Mesenchymal stem cell (in vitro differentiated cells and primary cell): ENCODE measurements around the gene MTHFSD.

Experiments
- DNase-seq: peaks from one replicate; pipeline ENCODE4 v3.0.0-alpha.2; 2013
- H2AFZ ChIP-seq: one replicate; pipeline ENCODE4 v1.6.1; 2013; ENCODE audit warnings: low read depth, mild to moderate bottlenecking, control low read depth, inconsistent platforms, low read length, moderate library complexity
- H2AK5ac ChIP-seq: 2 replicates; pipeline ENCODE4 v1.6.1; 2013; ENCODE audit warnings: low read length, moderate library complexity, mild to moderate bottlenecking, inconsistent platforms; ENCODE audit not compliant: severe bottlenecking
- H2BK120ac ChIP-seq: one replicate; pipeline ENCODE4 v1.6.1; 2013; ENCODE audit warnings: low read depth, mild to moderate bottlenecking, inconsistent platforms, low read length, moderate library complexity
- H2BK12ac ChIP-seq, 2 experiments: one replicate each; pipeline ENCODE4 v1.6.1; 2013; ENCODE audit warnings: inconsistent platforms in 2 of 2, low read length in 2 of 2, mild to moderate bottlenecking in 2 of 2, moderate library complexity in 2 of 2, control low read depth in 1 of 2
- H2BK15ac ChIP-seq: one replicate; pipeline ENCODE4 v1.6.1; 2013; ENCODE audit warnings: mild to moderate bottlenecking, low read depth, inconsistent platforms; ENCODE audit not compliant: poor library complexity, severe bottlenecking
- H2BK5ac ChIP-seq: 2 replicates; pipeline ENCODE4 v1.6.1; 2013; ENCODE audit warnings: low read depth, mild to moderate bottlenecking, low read length, control low read depth, inconsistent platforms; ENCODE audit not compliant: poor library complexity, severe bottlenecking
- H3K14ac ChIP-seq, 2 experiments: one replicate each; pipeline ENCODE4 v1.6.1; 2013; ENCODE audit warnings: inconsistent platforms in 2 of 2, low read length in 2 of 2, control low read depth in 1 of 2, mild to moderate bottlenecking in 1 of 2, moderate library complexity in 1 of 2
- H3K18ac ChIP-seq, 2 experiments: one replicate each; pipeline ENCODE4 v1.6.1; 2013; ENCODE audit warnings: inconsistent platforms in 2 of 2, low read length in 2 of 2, control low read depth in 1 of 2, low read depth in 1 of 2, mild to moderate bottlenecking in 1 of 2
- H3K23ac ChIP-seq, 2 experiments: one replicate each; pipeline ENCODE4 v1.6.1; 2013; ENCODE audit warnings: inconsistent platforms in 2 of 2, low read length in 2 of 2, mild to moderate bottlenecking in 2 of 2, moderate library complexity in 2 of 2, control low read depth in 1 of 2
- H3K27ac ChIP-seq: 2 replicates; pipeline ENCODE4 v1.5.1; 2013; ENCODE audit warnings: mild to moderate bottlenecking, moderate library complexity, low read length, control low read depth, inconsistent platforms; ENCODE audit not compliant: poor library complexity, severe bottlenecking
- H3K27me3 ChIP-seq, 2 experiments: 2 replicates each; pipeline versions ENCODE4 v1.6.1 to v1.7.0; 2013; ENCODE audit warnings: low read length in 2 of 2, mild to moderate bottlenecking in 2 of 2, moderate library complexity in 2 of 2, control low read depth in 1 of 2, inconsistent platforms in 1 of 2; ENCODE audit not compliant: control insufficient read depth in 1 of 2, insufficient read depth in 1 of 2
- H3K36me3 ChIP-seq, 2 experiments: 2 replicates each; pipeline versions ENCODE4 v1.6.1 to v1.7.0; 2013; ENCODE audit warnings: low read length in 2 of 2, control low read depth in 1 of 2, inconsistent platforms in 1 of 2, low read depth in 1 of 2, mild to moderate bottlenecking in 1 of 2; ENCODE audit not compliant: insufficient read depth in 2 of 2, control insufficient read depth in 1 of 2
- H3K4ac ChIP-seq, 2 experiments: one replicate each; pipeline ENCODE4 v1.6.1; 2013; ENCODE audit warnings: inconsistent platforms in 2 of 2, low read length in 2 of 2, mild to moderate bottlenecking in 2 of 2, moderate library complexity in 2 of 2, control low read depth in 1 of 2, low read depth in 1 of 2
- H3K4me1 ChIP-seq: 2 replicates; pipeline ENCODE4 v1.6.1; 2013; ENCODE audit warnings: low read depth, low read length, control low read depth; ENCODE audit not compliant: control insufficient read depth, insufficient read depth
- H3K4me2 ChIP-seq: 2 replicates; pipeline ENCODE4 v1.6.1; 2013; ENCODE audit warnings: low read length, mild to moderate bottlenecking, inconsistent platforms; ENCODE audit not compliant: poor library complexity, severe bottlenecking
- H3K4me3 ChIP-seq, 2 experiments: 2 replicates each; pipeline versions ENCODE4 v1.5.1 to v1.7.0; 2013; ENCODE audit warnings: low read length in 2 of 2, mild to moderate bottlenecking in 2 of 2, control low read depth in 1 of 2, low read depth in 1 of 2; ENCODE audit not compliant: insufficient read depth in 1 of 2
- H3K79me1 ChIP-seq: replicated peaks from 2 replicates; pipeline ENCODE4 v1.6.1; 2013; ENCODE audit warnings: mild to moderate bottlenecking, control low read depth, low read length, inconsistent platforms; ENCODE audit not compliant: poor library complexity, severe bottlenecking
- H3K9ac ChIP-seq: 2 replicates; pipeline ENCODE4 v1.7.0; 2013; ENCODE audit warnings: mild to moderate bottlenecking, low read length, moderate library complexity
- H3K9me3 ChIP-seq: 2 replicates; pipeline ENCODE4 v1.7.0; 2013; ENCODE audit warnings: mild to moderate bottlenecking, low read length; ENCODE audit not compliant: control insufficient read depth
- H4K8ac ChIP-seq: one replicate; pipeline ENCODE4 v1.6.1; 2013; ENCODE audit warnings: inconsistent platforms, mild to moderate bottlenecking, low read length, moderate library complexity
- H4K91ac ChIP-seq: one replicate; pipeline ENCODE4 v1.6.1; 2013; ENCODE audit warnings: mild to moderate bottlenecking, low read length, inconsistent platforms
- WGBS: methylation state at CpG from one replicate; pipeline ENCODE4 v1.1.7; 2013; ENCODE audit warnings: mixed read lengths; 5-methylcytosine and 5-hydroxymethylcytosine counted together

Gene MTHFSD

DNA sequence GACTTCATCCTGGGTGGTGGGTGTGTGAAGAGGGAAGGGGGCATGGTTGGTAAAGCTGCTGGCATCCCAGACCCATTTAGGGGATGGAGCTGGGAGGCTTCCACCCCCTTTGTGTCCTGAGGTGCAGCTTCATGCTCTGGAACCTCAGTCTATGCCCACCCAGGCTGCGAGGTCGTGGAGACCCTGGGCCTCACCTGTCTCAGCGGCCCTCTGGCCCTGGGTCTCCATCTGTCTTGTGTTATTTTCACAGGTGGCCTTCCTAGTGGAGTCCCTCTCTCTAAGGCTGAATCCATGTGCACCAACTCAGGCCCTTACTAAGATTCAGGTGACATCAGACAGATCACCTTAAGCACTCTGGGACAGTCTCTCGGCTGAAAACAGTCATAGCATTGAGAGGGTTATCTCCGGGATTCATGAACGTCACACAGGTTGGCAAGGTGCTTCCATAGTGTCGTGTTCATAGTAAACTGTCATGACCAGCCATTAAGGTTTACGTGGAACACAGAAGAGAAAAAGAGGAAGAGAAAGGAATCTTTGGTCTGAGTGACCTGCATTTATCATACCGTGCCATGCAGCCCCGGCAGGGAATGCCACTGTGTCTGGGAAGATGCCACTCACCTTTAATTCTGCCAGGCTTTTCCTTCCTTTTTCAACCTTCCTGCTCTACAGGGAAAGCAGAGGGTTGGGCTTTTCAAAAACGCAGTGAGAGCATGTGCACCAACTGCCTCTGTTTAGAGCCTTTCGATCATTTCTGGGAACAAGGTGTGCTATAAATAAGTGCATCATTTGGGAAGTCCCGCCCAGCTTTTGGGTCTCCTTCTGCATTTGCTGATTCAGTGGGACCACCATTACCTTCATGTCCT lies 18.8 kb upstream of the MTHFSD start:
- H3K4me3 ChIP-seq, result no peak overlapping the region
- H2AFZ ChIP-seq, result no peak overlapping the region
- peak overlapping the region; percentile 42 for H2AK5ac ChIP-seq
- no peak overlapping the region for H2BK120ac ChIP-seq
- H3K23ac ChIP-seq, result no peak overlapping the region
- no peak overlapping the region for H3K4me2 ChIP-seq
- no peak overlapping the region for H4K8ac ChIP-seq
- H3K4me1 ChIP-seq, result peaks cover 47% of the 10 kb centered on the region
- H3K18ac ChIP-seq, result no peak overlapping the region
- peaks cover 0 to 18% of the 10 kb centered on the region in 2 experiments for H3K36me3 ChIP-seq
- H3K4ac ChIP-seq, result no peak overlapping the region
- H3K79me1 ChIP-seq, result no peaks in the 10 kb centered on the region
- peak overlapping the region; percentile 87 for H3K27ac ChIP-seq
- no peak overlapping the region for H2BK15ac ChIP-seq
- no peak overlapping the region for H3K9ac ChIP-seq
- WGBS, result 78% methylated on average over 13 of the region's 13 CpGs
- H2BK12ac ChIP-seq, result peak overlapping the region in 1 of 2 experiments; percentile 12
- no peak overlapping the region for H3K14ac ChIP-seq
- H3K27me3 ChIP-seq, result peaks cover 0 to 41% of the 10 kb centered on the region in 2 experiments
- no peak overlapping the region for H4K91ac ChIP-seq
- H3K9me3 ChIP-seq, result no peaks in the 10 kb centered on the region
- DNase-seq, result no peak
- H2BK5ac ChIP-seq, result no peak overlapping the region

DNA sequence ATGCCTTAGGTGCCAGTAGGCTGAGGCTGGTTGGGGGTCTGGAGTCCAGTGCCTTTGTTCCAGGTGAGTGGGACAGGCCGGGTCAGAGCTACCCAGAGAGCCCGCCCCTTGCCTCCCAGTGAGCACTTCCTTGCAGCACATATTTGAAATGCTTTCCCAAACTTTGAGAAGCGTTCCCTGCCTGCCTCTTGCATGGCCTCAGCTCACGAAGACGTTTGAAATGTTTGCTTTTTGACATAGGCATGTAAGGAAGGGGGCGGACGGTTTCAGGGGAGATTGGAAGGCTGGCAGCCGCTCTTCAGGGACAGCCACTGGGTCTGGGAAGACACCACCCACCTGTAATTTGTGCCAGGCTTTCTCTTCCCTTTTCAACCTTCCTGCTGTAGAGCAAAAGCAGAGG lies 18.2 kb upstream of the MTHFSD start:
- H3K9ac ChIP-seq, result no peak overlapping the region
- peak overlapping the region; percentile 43 for H3K4me2 ChIP-seq
- H3K9me3 ChIP-seq, result no peaks in the 10 kb centered on the region
- H2BK12ac ChIP-seq, result peak overlapping the region in 1 of 2 experiments; percentile 48
- no peaks in the 10 kb centered on the region for H3K79me1 ChIP-seq
- peak overlapping the region; percentile 67 for H2BK5ac ChIP-seq
- H3K14ac ChIP-seq, result no peak overlapping the region
- peaks cover 0 to 25% of the 10 kb centered on the region in 2 experiments for H3K36me3 ChIP-seq
- no peak overlapping the region for H4K91ac ChIP-seq
- peak overlapping the region; percentile 49 for H2AK5ac ChIP-seq
- H3K4me1 ChIP-seq, result peaks cover 42% of the 10 kb centered on the region
- H3K27ac ChIP-seq, result peak overlapping the region; percentile 87
- peak overlapping the region; percentile 55 for H2BK15ac ChIP-seq
- 39% methylated on average over 8 of the region's 8 CpGs for WGBS
- no peak overlapping the region for H4K8ac ChIP-seq
- H3K27me3 ChIP-seq, result peaks cover 0 to 45% of the 10 kb centered on the region in 2 experiments
- H3K18ac ChIP-seq, result peak overlapping the region in 1 of 2 experiments; percentile 67
- no peak overlapping the region for H3K23ac ChIP-seq
- no peak for DNase-seq
- H3K4ac ChIP-seq, result peak overlapping the region in 1 of 2 experiments; percentile 14
- H2BK120ac ChIP-seq, result no peak overlapping the region
- no peak overlapping the region for H3K4me3 ChIP-seq
- H2AFZ ChIP-seq, result no peak overlapping the region

DNA sequence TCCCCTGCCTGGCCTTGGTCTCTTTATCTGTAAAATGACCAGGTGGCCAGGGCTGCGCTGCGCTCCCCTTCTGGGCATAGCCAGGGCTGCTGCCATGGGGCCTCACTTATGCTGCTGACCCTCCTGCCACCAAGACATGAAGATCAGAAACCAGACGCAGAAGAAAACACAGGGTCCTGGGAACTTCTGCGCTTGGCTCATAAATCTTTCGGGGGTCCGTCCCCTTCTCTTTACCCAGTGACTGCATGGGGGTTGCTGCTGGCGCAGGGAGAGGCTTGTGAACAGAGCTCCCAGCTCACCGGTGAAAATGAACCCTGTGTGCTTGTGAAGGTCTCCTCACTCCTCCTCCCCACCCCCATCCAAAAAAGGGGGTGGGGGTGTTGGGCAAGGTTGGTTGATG lies 17.6 kb upstream of the MTHFSD start:
- Histone ChIP-seq H3K27me3 (peaks cover 0 to 45% of the 10 kb centered on the region in 2 experiments), H3K4ac (peak overlapping the region in 1 of 2 experiments; percentile 14), H3K9ac (no peak overlapping the region), H2BK12ac (no peak overlapping the region), H2BK5ac (no peak overlapping the region), H2BK120ac (no peak overlapping the region), H3K27ac (peak overlapping the region; percentile 87), H4K8ac (no peak overlapping the region), H3K79me1 (no peaks in the 10 kb centered on the region), H3K4me2 (peak overlapping the region; percentile 43), H3K18ac (peak overlapping the region in 1 of 2 experiments; percentile 21), H3K4me1 (peaks cover 38% of the 10 kb centered on the region), H2BK15ac (no peak overlapping the region), H3K9me3 (no peaks in the 10 kb centered on the region), H2AFZ (no peak overlapping the region), H2AK5ac (peak overlapping the region; percentile 49), H3K36me3 (peaks cover 0 to 29% of the 10 kb centered on the region in 2 experiments), H3K4me3 (no peak overlapping the region), H4K91ac (no peak overlapping the region), H3K14ac (no peak overlapping the region), H3K23ac (no peak overlapping the region)
- 90% methylated on average over 6 of the region's 8 CpGs for WGBS
- DNase-seq, result no peak

DNA sequence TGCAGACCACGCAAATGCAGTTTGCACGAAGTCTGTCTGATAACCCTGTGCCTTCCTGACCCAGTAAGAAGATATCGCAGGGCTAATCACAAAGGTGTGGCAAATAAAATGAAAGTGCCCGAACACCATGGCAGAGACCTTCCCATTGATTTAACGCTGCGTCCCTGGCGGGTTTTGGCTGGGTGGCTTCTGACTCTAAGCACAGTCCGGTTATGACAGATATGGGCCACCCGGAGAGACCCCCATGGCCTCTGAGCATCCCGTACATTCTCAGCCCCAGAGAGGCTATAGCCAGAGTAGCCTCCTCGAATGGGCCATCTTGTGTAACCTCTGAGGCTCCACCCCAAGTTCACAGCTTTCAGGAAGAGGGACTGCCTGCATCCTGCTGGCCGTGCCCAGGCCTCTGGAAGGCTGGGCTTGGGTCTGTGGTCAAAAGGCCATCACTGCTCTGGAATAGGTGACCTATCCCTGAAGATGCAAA lies 17.0 kb upstream of the MTHFSD start:
- Histone ChIP-seq H2BK5ac (peak overlapping the region; percentile 60), H2BK120ac (no peak overlapping the region), H3K4me2 (peak overlapping the region; percentile 78), H3K27me3 (peaks cover 0 to 45% of the 10 kb centered on the region in 2 experiments), H2AFZ (no peak overlapping the region), H3K9me3 (no peaks in the 10 kb centered on the region), H3K36me3 (peaks cover 0 to 29% of the 10 kb centered on the region in 2 experiments), H3K14ac (no peak overlapping the region), H3K27ac (peak overlapping the region; percentile 87), H3K79me1 (no peaks in the 10 kb centered on the region), H2BK12ac (no peak overlapping the region), H3K18ac (peak overlapping the region in 1 of 2 experiments; percentile 13), H3K4me1 (peaks cover 38% of the 10 kb centered on the region), H3K4me3 (peak overlapping the region in 1 of 2 experiments; percentile 86), H4K8ac (peak overlapping the region; percentile 39), H3K9ac (no peak overlapping the region), H2AK5ac (peak overlapping the region; percentile 56), H2BK15ac (no peak overlapping the region), H3K23ac (no peak overlapping the region), H4K91ac (no peak overlapping the region), H3K4ac (peak overlapping the region in 1 of 2 experiments; percentile 11)
- DNase-seq, result no peak
- 81% methylated on average over 12 of the region's 12 CpGs for WGBS
